Left hindlimb (tissue), 1 donor: ENCODE data around the gene C13orf46.
"Not testable (repeated sequence)": the region's sequence is repeated elsewhere in the genome, so short reads cannot be mapped to it uniquely, and the experiment has no call there.

Source experiments
- DNase-seq: peaks from one replicate; pipeline ENCODE4 v3.0.0-alpha.2; 2018

Gene C13orf46

GRCh38 chr13:113922412-113923118 is 51.3 kb downstream of the C13orf46 start:
- peak; percentile 14 for DNase-seq

GRCh38 chr13:113921763-113922162 is 52.1 kb downstream of the C13orf46 start:
- no peak for DNase-seq

GRCh38 chr13:113920606-113921286 is 53.1 kb downstream of the C13orf46 start:
- peak; percentile 18 for DNase-seq

GRCh38 chr13:113919761-113920559 is 53.9 kb downstream of the C13orf46 start:
- DNase-seq: peak; percentile 22

- DNase-seq: peak; percentile 11
These were observed 54.7 kb downstream of the C13orf46 start for GRCh38 chr13:113918981-113919701.

GRCh38 chr13:113918580-113918979 is 55.3 kb downstream of the C13orf46 start:
- DNase-seq: peak; percentile 24

GRCh38 chr13:113917594-113918371 is 56.1 kb downstream of the C13orf46 start:
- DNase-seq: peak; percentile 18

GRCh38 chr13:113917096-113917495 is 56.8 kb downstream of the C13orf46 start:
- DNase-seq: peak; percentile 14

- DNase-seq: no peak
These were observed 57.5 kb downstream of the C13orf46 start for GRCh38 chr13:113916330-113916815.

- no peak for DNase-seq
These were observed 58.0 kb downstream of the C13orf46 start for GRCh38 chr13:113915786-113916329.

GRCh38 chr13:113915012-113915763 is 58.7 kb downstream of the C13orf46 start:
- DNase-seq: no peak

- no peak for DNase-seq
These were observed 59.4 kb downstream of the C13orf46 start for GRCh38 chr13:113914333-113915011.

- not testable (repeated sequence) for DNase-seq
These were observed 60.0 kb downstream of the C13orf46 start for GRCh38 chr13:113913838-113914237.

- DNase-seq: not testable (repeated sequence)
These were observed 60.5 kb downstream of the C13orf46 start for GRCh38 chr13:113913408-113913807.

- DNase-seq: no peak
These were observed 61.3 kb downstream of the C13orf46 start for GRCh38 chr13:113912596-113912995.

- DNase-seq: peak; percentile 18
These were observed 66.0 kb downstream of the C13orf46 start for GRCh38 chr13:113907635-113908617.

GRCh38 chr13:113906571-113906970 is 67.3 kb downstream of the C13orf46 start:
- peak; percentile 30 for DNase-seq

- DNase-seq: peak; percentile 16
These were observed 67.9 kb downstream of the C13orf46 start for GRCh38 chr13:113905942-113906341.

- DNase-seq: no peak
These were observed 68.9 kb downstream of the C13orf46 start for GRCh38 chr13:113905018-113905417.
